ENCODE measurements around the gene JSRP1.
"Not testable (repeated sequence)": the region's sequence is repeated elsewhere in the genome, so short reads cannot be mapped to it uniquely, and the experiment has no call there.

The JSRP1 gene

DNA sequence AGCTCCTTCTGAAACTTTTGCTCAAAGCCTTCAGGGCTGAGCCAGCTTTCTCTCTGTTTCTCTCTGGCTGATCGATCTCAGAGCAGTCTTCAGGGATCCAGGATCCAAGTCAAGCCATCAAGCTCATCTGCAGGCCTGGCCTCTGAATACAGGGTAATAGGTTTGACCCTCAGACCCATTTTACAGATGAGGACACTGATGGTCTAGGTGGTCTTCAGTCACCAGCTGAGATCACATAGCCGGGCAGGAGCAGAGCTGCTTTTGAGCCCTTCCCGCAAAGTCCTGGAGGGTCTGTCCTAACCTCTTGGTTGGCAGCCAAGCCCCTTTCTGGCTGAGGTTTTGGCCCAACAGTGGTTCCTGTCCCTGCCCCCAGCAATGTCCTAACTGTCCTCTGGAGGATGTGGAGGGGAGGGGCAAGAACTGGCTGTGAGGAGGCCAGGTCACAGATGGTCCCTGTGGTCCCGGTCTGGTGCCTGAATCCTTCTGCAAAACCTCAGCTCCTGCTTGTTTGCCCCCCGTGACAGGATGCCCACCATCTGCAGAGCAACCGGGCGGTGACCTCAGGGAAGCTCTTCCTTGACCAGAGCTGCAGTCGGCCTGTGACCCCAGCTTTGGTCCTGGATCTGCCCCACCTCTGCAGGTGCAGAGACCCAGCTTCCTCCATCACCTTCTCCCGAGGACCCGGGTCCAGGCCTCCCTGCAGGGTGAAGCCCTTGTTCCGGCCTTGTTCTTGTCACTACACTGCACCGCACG lies 31.5 kb upstream of the JSRP1 start:
- H3K27ac ChIP-seq: no peak overlapping the region
- TF ChIP-seq, protein P1, sequence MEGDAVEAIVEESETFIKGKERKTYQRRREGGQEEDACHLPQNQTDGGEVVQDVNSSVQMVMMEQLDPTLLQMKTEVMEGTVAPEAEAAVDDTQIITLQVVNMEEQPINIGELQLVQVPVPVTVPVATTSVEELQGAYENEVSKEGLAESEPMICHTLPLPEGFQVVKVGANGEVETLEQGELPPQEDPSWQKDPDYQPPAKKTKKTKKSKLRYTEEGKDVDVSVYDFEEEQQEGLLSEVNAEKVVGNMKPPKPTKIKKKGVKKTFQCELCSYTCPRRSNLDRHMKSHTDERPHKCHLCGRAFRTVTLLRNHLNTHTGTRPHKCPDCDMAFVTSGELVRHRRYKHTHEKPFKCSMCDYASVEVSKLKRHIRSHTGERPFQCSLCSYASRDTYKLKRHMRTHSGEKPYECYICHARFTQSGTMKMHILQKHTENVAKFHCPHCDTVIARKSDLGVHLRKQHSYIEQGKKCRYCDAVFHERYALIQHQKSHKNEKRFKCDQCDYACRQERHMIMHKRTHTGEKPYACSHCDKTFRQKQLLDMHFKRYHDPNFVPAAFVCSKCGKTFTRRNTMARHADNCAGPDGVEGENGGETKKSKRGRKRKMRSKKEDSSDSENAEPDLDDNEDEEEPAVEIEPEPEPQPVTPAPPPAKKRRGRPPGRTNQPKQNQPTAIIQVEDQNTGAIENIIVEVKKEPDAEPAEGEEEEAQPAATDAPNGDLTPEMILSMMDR (conservative IDR thresholded peaks at IDR 0.05): no peak
- TF ChIP-seq ZFX (IDR thresholded peaks at IDR 0.05): no peak

DNA sequence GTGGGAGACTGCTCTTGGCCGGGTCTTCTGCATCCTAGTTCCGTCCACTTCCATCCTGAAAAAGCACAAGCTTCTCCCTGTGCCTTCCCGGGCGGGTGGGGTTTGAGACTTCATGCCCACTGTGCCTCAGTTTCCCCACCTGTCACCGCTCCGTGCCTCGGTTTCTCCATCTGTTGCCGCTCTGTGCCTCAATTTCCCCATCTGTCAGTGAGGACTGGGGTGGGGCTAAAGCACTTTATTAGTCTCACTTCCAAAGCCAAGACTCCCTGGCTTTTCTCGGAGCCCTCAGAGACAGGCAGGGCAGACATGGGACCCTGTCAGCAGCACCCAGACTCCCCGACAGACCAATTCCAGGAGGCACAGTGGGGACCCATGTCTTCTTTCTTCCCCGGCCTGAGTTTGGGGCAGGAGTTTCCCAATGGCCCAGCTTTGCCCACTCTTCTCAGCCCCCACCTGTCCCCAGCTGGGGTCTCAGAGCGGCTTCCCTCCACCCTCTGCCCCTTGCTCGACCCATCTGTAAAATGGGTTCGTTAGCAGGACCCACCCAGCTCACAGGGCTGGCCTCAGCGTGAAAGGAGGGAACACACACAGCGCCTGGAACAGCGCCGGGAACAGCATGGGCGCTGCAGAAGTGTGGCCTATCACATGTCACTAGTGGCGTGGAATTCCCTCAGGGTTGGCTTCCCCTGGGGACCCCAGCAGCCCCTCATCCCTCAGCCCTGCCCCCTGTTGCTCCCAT lies 30.4 kb upstream of the JSRP1 start:
- TF ChIP-seq ZFX (IDR thresholded peaks at IDR 0.05): no peak
- TF ChIP-seq, protein P1 (conservative IDR thresholded peaks at IDR 0.05): no peak
- no peak overlapping the region for H3K27ac ChIP-seq

DNA sequence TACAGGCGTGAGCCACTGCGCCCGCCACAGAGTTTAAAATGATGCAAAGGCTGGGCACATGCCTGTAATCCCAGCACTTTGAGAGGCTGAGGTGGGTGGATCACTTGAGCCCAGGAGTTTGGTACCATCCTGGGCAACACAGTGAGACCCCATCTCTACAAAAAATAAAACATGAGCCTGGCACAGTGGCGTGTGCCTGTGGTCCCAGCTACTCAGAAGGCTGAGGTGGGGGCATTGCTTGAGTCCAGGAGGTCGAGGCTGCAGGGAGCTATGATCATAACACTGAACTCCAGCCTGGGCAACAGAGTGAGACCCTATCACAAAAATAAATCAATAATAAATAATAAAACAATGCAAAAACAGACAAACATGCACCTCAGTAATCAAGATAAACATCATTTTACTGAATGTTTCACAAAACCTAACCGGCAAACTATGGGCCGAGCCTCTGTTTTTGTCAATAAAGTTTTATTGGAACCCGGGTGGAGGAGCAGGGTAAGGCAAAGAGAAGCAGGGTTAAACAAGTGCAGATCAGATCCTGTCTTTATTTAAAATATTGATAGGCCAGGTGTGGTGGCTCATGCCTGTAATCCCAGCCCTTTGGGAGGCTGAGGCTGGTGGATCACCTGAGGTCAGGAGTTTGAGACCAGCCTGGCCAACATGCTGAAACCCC lies 27.8 kb upstream of the JSRP1 start:
- H3K27ac ChIP-seq: no peak overlapping the region
- no peak for TF ChIP-seq ZFX (IDR thresholded peaks at IDR 0.05)
- TF ChIP-seq, protein P1 (conservative IDR thresholded peaks at IDR 0.05): no peak

DNA sequence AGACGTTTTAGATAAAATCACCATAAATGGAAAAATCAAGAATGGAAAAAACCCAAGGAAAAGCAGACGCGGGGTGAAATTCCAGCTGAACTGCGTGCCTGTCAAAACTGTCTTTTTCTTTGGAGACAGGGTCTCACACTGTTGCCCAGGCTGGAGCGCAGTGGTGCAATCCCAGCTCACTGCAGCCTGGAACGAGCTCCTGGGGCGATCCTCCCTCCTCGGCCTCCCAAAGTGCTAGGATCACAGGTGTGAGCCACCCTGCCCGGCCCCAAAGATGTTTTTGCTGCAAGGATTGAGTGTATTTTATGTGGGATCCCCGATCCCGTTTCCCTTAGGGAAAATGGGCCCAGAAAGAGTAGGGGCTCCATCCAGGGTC lies 26.6 kb upstream of the JSRP1 start:
- TF ChIP-seq, protein P1 (conservative IDR thresholded peaks at IDR 0.05): no peak
- TF ChIP-seq ZFX (IDR thresholded peaks at IDR 0.05): no peak
- H3K27ac ChIP-seq: no peak overlapping the region

DNA sequence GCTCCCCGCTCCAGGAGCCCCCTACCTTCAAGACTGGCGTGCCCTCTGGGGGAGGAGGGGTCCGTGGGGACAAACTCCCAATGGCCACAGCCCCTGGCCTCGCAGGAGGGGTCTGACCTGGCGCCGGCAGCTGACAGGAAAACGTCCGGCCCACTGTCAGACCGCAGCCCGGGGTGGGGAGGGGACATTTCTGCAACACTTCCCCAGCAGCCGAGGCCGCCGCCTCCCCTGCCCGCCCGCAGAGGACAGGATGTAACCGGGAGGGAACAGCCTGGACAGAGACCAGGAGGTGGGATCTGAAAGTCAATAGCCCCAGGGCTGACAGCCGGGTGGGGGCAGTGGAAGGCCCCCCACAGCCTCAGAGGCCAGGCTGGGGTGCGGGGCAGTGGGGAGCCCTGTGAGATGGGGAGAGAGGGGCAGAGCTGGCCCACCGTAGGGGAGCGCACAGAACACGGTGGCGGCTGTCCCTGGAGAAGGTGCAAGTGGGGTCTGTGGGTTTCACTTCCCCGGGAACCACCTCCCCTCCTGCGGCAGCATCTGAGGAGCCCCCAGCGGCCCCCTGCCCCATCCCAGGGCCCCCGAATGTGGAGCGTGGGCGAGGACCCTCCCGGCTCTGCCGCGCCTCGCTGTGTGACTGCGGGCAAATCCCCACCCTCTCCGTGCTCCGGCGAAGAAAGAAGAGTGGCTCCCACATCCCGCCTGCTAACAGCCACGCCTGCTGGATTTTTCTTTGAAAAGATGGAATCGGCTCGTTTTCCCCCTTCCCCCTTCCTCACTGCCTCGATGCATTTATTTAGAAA lies 26.0 kb upstream of the JSRP1 start, which contains the start of gene PEAK3:
Gene PEAK3, minus strand, starts transcription at position 114 of the 800 bp plus-strand sequence. CDS start 1,244 bp downstream, outside the sequence.
- no peak within 1 kb of the TSS for H3K27ac ChIP-seq
- TF ChIP-seq, protein P1 (conservative IDR thresholded peaks at IDR 0.05): no peak
- TF ChIP-seq ZFX (IDR thresholded peaks at IDR 0.05): no peak

DNA sequence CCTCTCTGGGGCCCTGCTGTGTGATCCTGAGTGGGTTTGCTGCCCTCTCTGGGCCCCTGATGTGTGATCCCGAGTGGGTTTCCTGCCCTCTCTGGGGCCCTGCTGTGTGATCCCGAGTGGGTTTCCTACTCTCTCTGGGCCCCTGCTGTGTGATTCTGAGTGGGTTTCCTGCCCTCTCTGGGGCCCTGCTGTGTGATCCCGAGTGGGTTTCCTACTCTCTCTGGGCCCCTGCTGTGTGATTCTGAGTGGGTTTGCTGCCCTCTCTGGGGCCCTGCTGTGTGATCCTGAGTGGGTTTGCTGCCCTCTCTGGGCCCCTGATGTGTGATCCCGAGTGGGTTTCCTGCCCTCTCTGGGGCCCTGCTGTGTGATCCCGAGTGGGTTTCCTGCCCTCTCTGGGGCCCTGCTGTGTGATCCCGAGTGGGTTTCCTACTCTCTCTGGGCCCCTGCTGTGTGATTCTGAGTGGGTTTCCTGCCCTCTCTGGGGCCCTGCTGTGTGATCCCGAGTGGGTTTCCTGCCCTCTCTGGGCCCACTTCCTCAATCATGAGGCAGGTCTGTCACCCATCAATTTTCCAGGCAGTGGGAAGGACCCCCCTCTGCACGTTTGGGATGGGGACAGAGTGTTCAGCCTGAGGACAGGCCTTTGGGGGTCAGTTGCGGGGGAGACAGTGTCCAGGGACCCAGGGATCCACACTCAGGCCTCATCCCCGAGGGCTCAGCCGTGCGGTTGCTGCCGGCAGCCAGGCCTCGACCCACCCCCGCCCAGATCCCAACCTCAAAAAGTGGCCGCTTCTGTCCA lies 25.2 kb upstream of the JSRP1 start:
- H3K27ac ChIP-seq: not testable (repeated sequence)
